GM23248 (cell line): ENCODE data around the gene PGAP6. TPM values are rescaled to one million over a fixed set of nuclear protein-coding genes. Genes with fewer than 3 reads are reported as not detected.
"Not testable (repeated sequence)": the region's sequence is repeated elsewhere in the genome, so short reads cannot be mapped to it uniquely, and the experiment has no call there.

ENCODE experiments used
- DNase-seq: peaks from one replicate; pipeline ENCODE4 v3.0.0-alpha.2; 2015
- H2AFZ ChIP-seq: fragments of 200-600 bp; sonication (generic); 2 replicates; pipeline ENCODE4 v1.6.1; 2016; ENCODE audit warnings: antibody characterized with exemption
- H3F3A ChIP-seq: fragments of 200-600 bp; sonication (generic); 2 replicates; pipeline ENCODE4 v1.6.1; 2016; ENCODE audit warnings: mild to moderate bottlenecking, antibody characterized with exemption, mixed run types; ENCODE audit not compliant: insufficient read depth
- H3K27ac ChIP-seq: fragments of 200-600 bp; sonication (generic); 2 replicates; pipeline ENCODE4 v1.5.1; 2016; ENCODE audit warnings: mild to moderate bottlenecking
- H3K27me3 ChIP-seq: fragments of 200-600 bp; sonication (generic); replicated peaks from 2 replicates; pipeline ENCODE4 v1.6.1; 2016; ENCODE audit warnings: mild to moderate bottlenecking; ENCODE audit not compliant: insufficient read depth
- H3K36me3 ChIP-seq: fragments of 200-600 bp; sonication (generic); 2 replicates; pipeline ENCODE4 v1.6.1; 2016; ENCODE audit warnings: low read depth, mild to moderate bottlenecking
- H3K4me1 ChIP-seq: fragments of 200-600 bp; sonication (generic); 2 replicates; pipeline ENCODE4 v1.6.1; 2016; ENCODE audit warnings: mild to moderate bottlenecking; ENCODE audit not compliant: insufficient read depth
- H3K4me2 ChIP-seq: fragments of 200-600 bp; sonication (generic); one replicate; pipeline ENCODE4 v1.6.1; 2016; ENCODE audit warnings: mild to moderate bottlenecking; ENCODE audit not compliant: unreplicated experiment
- H3K4me3 ChIP-seq: fragments of 200-600 bp; sonication (generic); 2 replicates; pipeline ENCODE4 v1.5.1; 2016; ENCODE audit warnings: mild to moderate bottlenecking
- H3K79me2 ChIP-seq: fragments of 200-600 bp; sonication (generic); 2 replicates; pipeline ENCODE4 v1.6.1; 2016; ENCODE audit warnings: mild to moderate bottlenecking; ENCODE audit not compliant: insufficient read depth
- H3K9ac ChIP-seq: fragments of 200-600 bp; sonication (generic); 2 replicates; pipeline ENCODE4 v1.6.1; 2016; ENCODE audit warnings: mild to moderate bottlenecking
- H3K9me2 ChIP-seq: fragments of 200-600 bp; sonication (generic); 2 replicates; pipeline ENCODE4 v1.6.1; 2016; ENCODE audit warnings: mixed run types, mild to moderate bottlenecking, moderate library complexity; ENCODE audit not compliant: insufficient read depth
- H3K9me3 ChIP-seq: fragments of 200-600 bp; sonication (generic); one replicate; pipeline ENCODE4 v1.6.1; 2017; ENCODE audit warnings: low read depth
- H4K20me1 ChIP-seq: fragments of 200-600 bp; sonication (generic); 2 replicates; pipeline ENCODE4 v1.6.0; 2016; ENCODE audit not compliant: insufficient read depth
- EZH2 ChIP-seq: fragments of 200-600 bp; sonication (generic); IDR thresholded peaks from 2 replicates; pipeline ENCODE4 v1.6.1; 2018; ENCODE audit warnings: antibody characterized with exemption, mild to moderate bottlenecking; ENCODE audit not compliant: insufficient read depth, poor library complexity, severe bottlenecking
- EZH2phosphoT487 ChIP-seq: fragments of 200-600 bp; sonication (generic); IDR thresholded peaks from 2 replicates; pipeline ENCODE4 v1.6.1; 2018; ENCODE audit warnings: antibody characterized with exemption, moderate library complexity, mild to moderate bottlenecking, low read depth; ENCODE audit not compliant: insufficient read depth
- WGBS, 2 experiments: methylation state at CpG; one replicate each; pipeline ENCODE4 v1.1.6; 2015 to 2017; ENCODE audit warnings: low lambda C conversion rate in 2 of 2, low coverage in 1 of 2; ENCODE audit errors: missing lambda C conversion rate in 2 of 2; 5-methylcytosine and 5-hydroxymethylcytosine counted together
- in situ Hi-C: fragments of 300-500 bp; cut with MboI; formaldehyde crosslinking; loops from 2 replicates; pipeline ENCODE4 v1.15.0; 2020
- polyA plus RNA-seq: library from polyadenylated mRNA; unstranded; fragments of >200 nt; fragmentation: Nextera tagmentation; extraction: Ambion mirVana; gene quantifications from 2 replicates; pipeline ENCODE4 v1.2.1, GENCODE V29; 2016
- total RNA-seq: library from RNA; depleted of rRNA; stranded (reverse); fragments of >200 nt; shearing (Covaris generic); gene quantifications from 2 replicates; pipeline ENCODE4 v1.2.3, GENCODE V29; 2014

The PGAP6 gene
- total and polyA plus RNA-seq, 2 experiments from 2014 or later: 16.4 to 78.4 TPM

GRCh38 chr16:336269-336668, 45.5 kb downstream of the PGAP6 start:
- in situ Hi-C loops: no loop called here
- Histone ChIP-seq H3K4me1 (peaks cover 7% of the 10 kb centered on the region), H3K9ac (no peak overlapping the region), H3K4me3 (no peak overlapping the region), H3K9me2 (no peaks in the 10 kb centered on the region), H3K36me3 (no peaks in the 10 kb centered on the region), H3K79me2 (peaks cover 100% of the 10 kb centered on the region), H2AFZ (no peak overlapping the region), H3F3A (peaks cover 3% of the 10 kb centered on the region; the same call in 1 of the 2 replicates), H4K20me1 (peaks cover 9% of the 10 kb centered on the region; the same call in 1 of the 2 replicates), H3K9me3 (no peaks in the 10 kb centered on the region), H3K4me2 (no peak overlapping the region), H3K27me3 (no peaks in the 10 kb centered on the region), H3K27ac (no peak overlapping the region)
- TF ChIP-seq EZH2: no peak
- no peak for TF ChIP-seq EZH2phosphoT487
- 96 to 98% methylated on average over 11 of the region's 11 CpGs for WGBS, 2 experiments
- DNase-seq: no peak

- H3K27me3 ChIP-seq, H3K4me2 ChIP-seq, H4K20me1 ChIP-seq, H3K9me2 ChIP-seq, H2AFZ ChIP-seq, H3K9me3 ChIP-seq, H3K9ac ChIP-seq, H3K36me3 ChIP-seq, DNase-seq, H3K4me3 ChIP-seq, in situ Hi-C loops, H3K27ac ChIP-seq: not testable (repeated sequence)
- Histone ChIP-seq H3K4me1 (peaks cover 15% of the 10 kb centered on the region), H3F3A (peaks cover 11% of the 10 kb centered on the region; the same call in 1 of the 2 replicates), H3K79me2 (peaks cover 100% of the 10 kb centered on the region)
- 89 to 91% methylated on average over 10 to 11 of the region's 11 CpGs for WGBS, 2 experiments
Observed at GRCh38 chr16:334861-335632, 46.7 kb downstream of the PGAP6 start.

DNA sequence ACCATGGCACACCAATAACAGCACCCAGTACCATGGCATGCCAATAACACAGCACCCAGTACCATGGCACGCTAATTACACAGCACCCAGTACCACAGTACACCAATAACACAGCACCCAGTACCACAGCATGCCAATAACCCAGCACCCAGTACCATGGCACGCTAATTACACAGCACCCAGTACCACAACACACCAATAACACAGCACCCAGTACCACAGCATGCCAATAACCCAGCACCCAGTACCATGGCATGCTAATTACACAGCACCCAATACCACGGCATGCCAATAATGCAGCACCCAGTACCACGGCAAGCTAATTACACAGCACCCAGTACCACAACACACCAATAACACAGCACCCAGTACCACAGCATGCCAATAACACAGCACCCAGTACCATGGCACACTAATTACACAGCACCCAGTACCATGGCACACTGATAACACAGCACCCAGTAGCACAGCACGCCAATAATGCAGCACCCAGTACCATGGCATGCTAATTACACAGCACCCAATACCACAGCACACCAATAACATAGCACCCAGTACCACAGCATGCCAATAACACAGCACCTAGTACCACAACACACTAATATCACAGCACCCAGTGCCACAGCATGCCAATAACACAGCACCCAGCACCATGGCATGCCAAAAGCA, 47.5 kb downstream of the PGAP6 start:
- not testable (repeated sequence) for H3K36me3 ChIP-seq, H4K20me1 ChIP-seq
- 97% methylated on average over 5 of the region's 5 CpGs for WGBS, 2 experiments

DNA sequence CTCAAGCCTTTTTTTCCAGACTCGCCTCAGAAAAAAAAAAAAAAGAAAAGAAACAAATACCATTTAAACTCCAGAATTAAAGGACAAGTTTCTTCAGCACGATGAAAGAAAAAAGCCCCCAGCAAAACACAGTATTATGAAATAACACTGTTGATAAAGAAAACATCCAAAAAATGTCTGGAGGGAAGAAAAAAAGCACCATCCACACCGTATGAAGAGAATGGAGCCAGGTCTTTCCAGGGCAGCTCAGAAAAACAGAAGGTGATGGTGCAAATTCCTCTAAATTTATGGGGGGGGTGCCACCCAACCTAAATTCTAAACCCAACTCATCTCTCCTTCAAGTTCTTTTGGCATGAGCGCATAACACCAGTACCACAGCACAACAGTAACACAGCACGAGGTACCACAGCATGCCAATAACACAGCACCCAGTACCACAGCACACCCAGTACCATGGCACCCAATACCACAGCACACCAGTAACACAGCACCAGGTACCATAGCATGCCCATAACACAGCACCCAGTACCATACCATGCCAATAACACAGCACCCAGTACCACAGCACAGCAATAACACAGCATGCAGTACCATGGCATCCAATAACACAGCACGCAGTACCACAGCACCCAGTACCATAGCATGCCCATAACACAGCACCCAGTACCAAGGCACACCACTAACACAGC, 48.2 kb downstream of the PGAP6 start:
- TF ChIP-seq EZH2phosphoT487: no peak
- TF ChIP-seq EZH2: no peak
- Histone ChIP-seq H3K27ac (no peak overlapping the region), H3K9ac (no peak overlapping the region), H4K20me1 (peaks cover 9% of the 10 kb centered on the region; the same call in 1 of the 2 replicates), H3K4me1 (peaks cover 15% of the 10 kb centered on the region), H3K4me3 (no peak overlapping the region), H3K9me2 (no peaks in the 10 kb centered on the region), H3K79me2 (peaks cover 100% of the 10 kb centered on the region), H2AFZ (no peak overlapping the region), H3K27me3 (no peaks in the 10 kb centered on the region), H3K4me2 (no peak overlapping the region), H3K36me3 (no peaks in the 10 kb centered on the region), H3K9me3 (no peaks in the 10 kb centered on the region), H3F3A (peaks cover 11% of the 10 kb centered on the region; the same call in 1 of the 2 replicates)
- in situ Hi-C loops: no loop called here
- no peak for DNase-seq
- WGBS, 2 experiments: 79 to 84% methylated on average over 6 of the region's 6 CpGs

More for the DNA sequence above, 47.5 kb downstream of the PGAP6 start:
- in situ Hi-C loops, H3K4me2 ChIP-seq, H3K27me3 ChIP-seq, H3K4me3 ChIP-seq, H3K9me2 ChIP-seq, H3K9me3 ChIP-seq, H2AFZ ChIP-seq, H3K9ac ChIP-seq, H3K27ac ChIP-seq, DNase-seq: not testable (repeated sequence)
- peaks cover 100% of the 10 kb centered on the region for H3K79me2 ChIP-seq
- H3F3A ChIP-seq: peaks cover 11% of the 10 kb centered on the region; the same call in 1 of the 2 replicates
- peaks cover 15% of the 10 kb centered on the region for H3K4me1 ChIP-seq

DNA sequence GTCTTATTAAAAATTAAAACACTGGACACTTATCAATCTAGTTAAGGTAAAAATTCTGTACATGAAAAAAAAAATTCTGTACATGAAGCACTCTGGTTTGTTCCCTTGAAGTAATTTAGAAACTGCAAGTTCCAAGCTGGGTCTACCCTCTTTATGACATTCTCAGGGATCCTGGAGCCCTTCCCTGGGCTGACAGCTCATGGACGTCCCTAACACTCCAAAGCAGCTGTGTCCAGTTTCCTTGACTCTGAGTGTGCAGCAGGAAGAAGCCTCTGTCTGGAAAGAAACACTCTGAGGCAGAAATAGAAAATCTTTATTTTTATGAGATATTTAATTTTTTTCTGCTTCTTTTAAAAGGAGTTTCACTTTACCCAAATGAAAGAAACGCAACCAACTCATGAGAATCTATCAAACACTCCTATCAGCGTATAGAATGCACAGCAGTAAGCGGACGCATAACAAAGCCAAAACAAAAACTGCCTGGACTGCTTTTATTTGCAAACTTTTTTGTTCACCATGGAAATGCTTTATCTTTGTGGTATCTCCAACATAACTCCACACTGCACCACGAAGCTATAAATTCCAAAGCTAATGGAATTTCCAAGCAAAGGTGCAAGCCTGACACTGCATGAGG, 50.5 kb downstream of the PGAP6 start:
- not testable (repeated sequence) for H4K20me1 ChIP-seq

More for the DNA sequence above, 50.5 kb downstream of the PGAP6 start:
- H3K4me1 ChIP-seq: peaks cover 24% of the 10 kb centered on the region
- H3K4me3 ChIP-seq, H3K9me3 ChIP-seq, H3K9me2 ChIP-seq, H3K36me3 ChIP-seq, in situ Hi-C loops, H2AFZ ChIP-seq, H3K27me3 ChIP-seq, H3K4me2 ChIP-seq: not testable (repeated sequence)
- peak overlapping the region; percentile 42 for H3K9ac ChIP-seq
- peaks cover 11% of the 10 kb centered on the region; the same call in 1 of the 2 replicates for H3F3A ChIP-seq
- peak; percentile 57 for DNase-seq
- H3K79me2 ChIP-seq: peaks cover 99% of the 10 kb centered on the region
- 36 to 38% methylated on average over 6 of the region's 6 CpGs for WGBS, 2 experiments
- H3K27ac ChIP-seq: peak overlapping the region; percentile 39
